Activated naive CD8-positive, alpha-beta T cell treated with anti-CD3 and anti-CD28 coated beads for 36 hours (primary cell): Measurements from ENCODE around the gene GTF2I. TPM values are rescaled to one million over a fixed set of nuclear protein-coding genes. Genes with fewer than 3 reads are reported as not detected.
"Not testable (repeated sequence)": the region's sequence is repeated elsewhere in the genome, so short reads cannot be mapped to it uniquely, and the experiment has no call there.

Experiments used
- DNase-seq: peaks from one replicate; pipeline ENCODE4 v3.0.0; 2021
- H3K27ac Mint-ChIP-seq: one replicate; pipeline ENCODE4 v1.8.0; 2022; ENCODE audit warnings: mild to moderate bottlenecking, moderate library complexity, mixed read lengths
- H3K27me3 Mint-ChIP-seq: one replicate; pipeline ENCODE4 v1.8.0; 2022; ENCODE audit warnings: mild to moderate bottlenecking, mixed read lengths
- H3K36me3 Mint-ChIP-seq: one replicate; pipeline ENCODE4 v1.8.0; 2021; ENCODE audit warnings: mild to moderate bottlenecking, mixed read lengths
- H3K4me1 Mint-ChIP-seq: one replicate; pipeline ENCODE4 v1.8.0; 2021; ENCODE audit warnings: mixed read lengths
- H3K4me3 Mint-ChIP-seq: one replicate; pipeline ENCODE4 v1.8.0; 2022; ENCODE audit warnings: mild to moderate bottlenecking, moderate library complexity, mixed read lengths
- H3K9me3 Mint-ChIP-seq: one replicate; pipeline ENCODE4 v1.8.0; 2022; ENCODE audit warnings: mixed read lengths
- total RNA-seq, 2 experiments: library from RNA; stranded (reverse); gene quantifications; one replicate each; pipeline ENCODE4 v1.2.3, GENCODE V29; 2021

The GTF2I gene
- total RNA-seq, 2 experiments from 2014 or later = 151 to 158 TPM

GRCh38 chr7:74651133-74651504 is 6.4 kb upstream of the GTF2I start:
- DNase-seq, H3K9me3 Mint-ChIP-seq, H3K36me3 Mint-ChIP-seq, H3K27me3 Mint-ChIP-seq: not testable (repeated sequence)
- H3K27ac Mint-ChIP-seq = peak overlapping the region; percentile 96
- peak overlapping the region; percentile 76 for H3K4me3 Mint-ChIP-seq
- peaks cover 49% of the 10 kb centered on the region for H3K4me1 Mint-ChIP-seq

- no peak for DNase-seq
- Mint-ChIP-seq H3K4me3 (no peak overlapping the region), H3K27me3 (no peaks in the 10 kb centered on the region), H3K36me3 (peaks cover 2% of the 10 kb centered on the region), H3K9me3 (no peaks in the 10 kb centered on the region), H3K4me1 (peaks cover 52% of the 10 kb centered on the region), H3K27ac (no peak overlapping the region)
Observed at GRCh38 chr7:74653686-74654181, 3.8 kb upstream of the GTF2I start.

- Mint-ChIP-seq H3K4me3 (no peak overlapping the region), H3K4me1 (peaks cover 50% of the 10 kb centered on the region), H3K9me3 (no peaks in the 10 kb centered on the region), H3K27me3 (no peaks in the 10 kb centered on the region), H3K36me3 (peaks cover 11% of the 10 kb centered on the region), H3K27ac (no peak overlapping the region)
- DNase-seq = no peak
Observed at GRCh38 chr7:74654811-74655210, 2.7 kb upstream of the GTF2I start.

- peaks cover 13% of the 10 kb centered on the region for H3K36me3 Mint-ChIP-seq
- H3K9me3 Mint-ChIP-seq = no peaks in the 10 kb centered on the region
- peak overlapping the region; percentile 89 for H3K4me3 Mint-ChIP-seq
- no peaks in the 10 kb centered on the region for H3K27me3 Mint-ChIP-seq
- peaks cover 51% of the 10 kb centered on the region for H3K4me1 Mint-ChIP-seq
- peak overlapping the region; percentile 95 for H3K27ac Mint-ChIP-seq
- DNase-seq = no peak
Observed at GRCh38 chr7:74655324-74655723, 2.2 kb upstream of the GTF2I start.

- no peak for DNase-seq
- H3K9me3 Mint-ChIP-seq = no peaks in the 10 kb centered on the region
Observed at GRCh38 chr7:74655768-74656440, 1.6 kb upstream of the GTF2I start.

GRCh38 chr7:74656441-74656836 is 1.1 kb upstream of the GTF2I start:
- peak; percentile 73 for DNase-seq
- H3K4me1 Mint-ChIP-seq = peaks cover 54% of the 10 kb centered on the region
- H3K27ac Mint-ChIP-seq = peak overlapping the region; percentile 95
- no peaks in the 10 kb centered on the region for H3K27me3 Mint-ChIP-seq
- peak overlapping the region; percentile 89 for H3K4me3 Mint-ChIP-seq
- no peaks in the 10 kb centered on the region for H3K9me3 Mint-ChIP-seq
- H3K36me3 Mint-ChIP-seq = peaks cover 23% of the 10 kb centered on the region

More at GRCh38 chr7:74655768-74656440, 1.6 kb upstream of the GTF2I start:
- Mint-ChIP-seq H3K27ac (peak overlapping the region; percentile 95), H3K4me1 (peaks cover 52% of the 10 kb centered on the region), H3K27me3 (no peaks in the 10 kb centered on the region), H3K4me3 (peak overlapping the region; percentile 89), H3K36me3 (peaks cover 17% of the 10 kb centered on the region)

GRCh38 chr7:74656837-74657691 is 454 bp upstream of the GTF2I start:
- DNase-seq = peak; percentile 99
- no peaks in the 10 kb centered on the region for H3K27me3 Mint-ChIP-seq
- peak overlapping the region; percentile 89 for H3K4me3 Mint-ChIP-seq
- no peaks in the 10 kb centered on the region for H3K9me3 Mint-ChIP-seq
- peaks cover 23% of the 10 kb centered on the region for H3K36me3 Mint-ChIP-seq
- peak overlapping the region; percentile 95 for H3K27ac Mint-ChIP-seq
- H3K4me1 Mint-ChIP-seq = peaks cover 53% of the 10 kb centered on the region

GRCh38 chr7:74658178-74659004 is 873 bp downstream of the GTF2I start:
- H3K27ac Mint-ChIP-seq = peak overlapping the region; percentile 95
- peak; percentile 97 for DNase-seq
- H3K36me3 Mint-ChIP-seq = peaks cover 26% of the 10 kb centered on the region
- no peaks in the 10 kb centered on the region for H3K9me3 Mint-ChIP-seq
- peak overlapping the region; percentile 88 for H3K4me3 Mint-ChIP-seq
- no peaks in the 10 kb centered on the region for H3K27me3 Mint-ChIP-seq
- H3K4me1 Mint-ChIP-seq = peaks cover 55% of the 10 kb centered on the region

- Mint-ChIP-seq H3K4me1 (peaks cover 56% of the 10 kb centered on the region), H3K27ac (peak overlapping the region; percentile 95), H3K4me3 (peak overlapping the region; percentile 88), H3K36me3 (peaks cover 35% of the 10 kb centered on the region)
- DNase-seq, H3K9me3 Mint-ChIP-seq, H3K27me3 Mint-ChIP-seq: not testable (repeated sequence)
Observed at GRCh38 chr7:74660202-74660601, 2.7 kb downstream of the GTF2I start.

GRCh38 chr7:74661836-74662794 is 4.6 kb downstream of the GTF2I start:
- not testable (repeated sequence) for H3K27me3 Mint-ChIP-seq, H3K9me3 Mint-ChIP-seq, DNase-seq, H3K4me3 Mint-ChIP-seq
- Mint-ChIP-seq H3K27ac (peak overlapping the region; percentile 48), H3K4me1 (peaks cover 54% of the 10 kb centered on the region), H3K36me3 (peaks cover 51% of the 10 kb centered on the region)

- H3K36me3 Mint-ChIP-seq = peaks cover 54% of the 10 kb centered on the region
- no peak overlapping the region for H3K4me3 Mint-ChIP-seq
- H3K9me3 Mint-ChIP-seq = no peaks in the 10 kb centered on the region
- no peak overlapping the region for H3K27ac Mint-ChIP-seq
- no peaks in the 10 kb centered on the region for H3K27me3 Mint-ChIP-seq
- peaks cover 54% of the 10 kb centered on the region for H3K4me1 Mint-ChIP-seq
- DNase-seq = no peak
Observed at GRCh38 chr7:74665296-74665938, 7.9 kb downstream of the GTF2I start.

- not testable (repeated sequence) for H3K27ac Mint-ChIP-seq, DNase-seq, H3K9me3 Mint-ChIP-seq, H3K27me3 Mint-ChIP-seq, H3K4me3 Mint-ChIP-seq
- peaks cover 46% of the 10 kb centered on the region for H3K4me1 Mint-ChIP-seq
- peaks cover 45% of the 10 kb centered on the region for H3K36me3 Mint-ChIP-seq
Observed at GRCh38 chr7:74667013-74667412, 9.5 kb downstream of the GTF2I start.

GRCh38 chr7:74667520-74667919 is 10.0 kb downstream of the GTF2I start:
- peaks cover 45% of the 10 kb centered on the region for H3K36me3 Mint-ChIP-seq
- not testable (repeated sequence) for DNase-seq, H3K4me3 Mint-ChIP-seq, H3K9me3 Mint-ChIP-seq, H3K27ac Mint-ChIP-seq, H3K27me3 Mint-ChIP-seq
- peaks cover 44% of the 10 kb centered on the region for H3K4me1 Mint-ChIP-seq
